Mesenteric fat pad (tissue), 1 donor: ENCODE measurements around the gene PGA3. TPM values are rescaled to one million over a fixed set of nuclear protein-coding genes. Genes with fewer than 3 reads are reported as not detected.
"Not testable (repeated sequence)": the region's sequence is repeated elsewhere in the genome, so short reads cannot be mapped to it uniquely, and the experiment has no call there.

Experiments
- DNase-seq: peaks from one replicate; pipeline ENCODE4 v3.0.0-alpha.2; 2020; ENCODE audit warnings: low spot score
- total RNA-seq: library from RNA; stranded (reverse); fragmentation: NEBNext Ultra II Directional; extraction: Animal tissue kit (Norgen Biotek cat#: 25700); gene quantifications from one replicate; pipeline ENCODE4 v1.2.1, GENCODE V29; 2021
- donor health status: DM: yes; HTN: yes; CAD: no.

PGA3 gene
- total RNA-seq, 1 donor from 2014 or later, result 47.2 TPM

- peak; percentile 91 for DNase-seq
These were observed 1.3 kb downstream of the PGA3 start for GRCh38 chr11:61204502-61205059.

GRCh38 chr11:61207636-61208310 lies 4.5 kb downstream of the PGA3 start:
- DNase-seq, result not testable (repeated sequence)

GRCh38 chr11:61210629-61211028 lies 7.3 kb downstream of the PGA3 start:
- not testable (repeated sequence) for DNase-seq

GRCh38 chr11:61211327-61211952 lies 8.1 kb downstream of the PGA3 start:
- DNase-seq, result not testable (repeated sequence)

GRCh38 chr11:61212202-61212601 lies 8.9 kb downstream of the PGA3 start:
- DNase-seq, result not testable (repeated sequence)

- DNase-seq, result not testable (repeated sequence)
These were observed 10.5 kb downstream of the PGA3 start for GRCh38 chr11:61213711-61214324.

- not testable (repeated sequence) for DNase-seq
These were observed 15.0 kb downstream of the PGA3 start for GRCh38 chr11:61218306-61218705.

- not testable (repeated sequence) for DNase-seq
These were observed 15.7 kb downstream of the PGA3 start for GRCh38 chr11:61219016-61219415.

- DNase-seq, result not testable (repeated sequence)
These were observed 18.7 kb downstream of the PGA3 start, which contains the start of gene PGA4 for GRCh38 chr11:61222047-61222446. TSS of gene PGA4 (plus strand) at chr11:61222347. CDS start at chr11:61222401, 54 bp downstream.

GRCh38 chr11:61222692-61223091 lies 19.4 kb downstream of the PGA3 start:
- not testable (repeated sequence) for DNase-seq

GRCh38 chr11:61226457-61227137 lies 23.3 kb downstream of the PGA3 start:
- DNase-seq, result not testable (repeated sequence)

- DNase-seq, result not testable (repeated sequence)
These were observed 26.1 kb downstream of the PGA3 start for GRCh38 chr11:61229458-61229857.

GRCh38 chr11:61231033-61231432 lies 27.7 kb downstream of the PGA3 start:
- DNase-seq, result not testable (repeated sequence)

- DNase-seq, result not testable (repeated sequence)
These were observed 28.3 kb downstream of the PGA3 start for GRCh38 chr11:61231585-61231984.

- DNase-seq, result not testable (repeated sequence)
These were observed 29.3 kb downstream of the PGA3 start for GRCh38 chr11:61232548-61233145.

GRCh38 chr11:61237130-61237529 lies 33.8 kb downstream of the PGA3 start:
- DNase-seq, result not testable (repeated sequence)

GRCh38 chr11:61240288-61240687 lies 37.0 kb downstream of the PGA3 start:
- DNase-seq, result not testable (repeated sequence)

GRCh38 chr11:61240875-61241274 lies 37.6 kb downstream of the PGA3 start, which contains the start of gene PGA5:
TSS of gene PGA5 (plus strand) at chr11:61241175. CDS start at chr11:61241227, 52 bp downstream.
- not testable (repeated sequence) for DNase-seq

- DNase-seq, result not testable (repeated sequence)
These were observed 38.2 kb downstream of the PGA3 start for GRCh38 chr11:61241526-61241925.

- not testable (repeated sequence) for DNase-seq
These were observed 42.1 kb downstream of the PGA3 start for GRCh38 chr11:61245284-61245964.
